Prostate gland (tissue), 2 donors: ENCODE results near the gene SORT1. TPM values are rescaled to one million over a fixed set of nuclear protein-coding genes. Genes with fewer than 3 reads are reported as not detected.
"Not testable (repeated sequence)": the region's sequence is repeated elsewhere in the genome, so short reads cannot be mapped to it uniquely, and the experiment has no call there.

Source experiments
- DNase-seq: peaks from one replicate; pipeline ENCODE4 v3.0.0-alpha.2; 2019; ENCODE audit warnings: low spot score
- H3K27ac ChIP-seq, 2 donors: fragments of 200-600 bp; sonication (generic); 2 replicates each; pipeline ENCODE4 v1.5.1; 2017 to 2019
- H3K27me3 ChIP-seq: fragments of 200-600 bp; sonication (generic); replicated peaks from 2 replicates; pipeline ENCODE4 v1.5.1; 2019; ENCODE audit not compliant: insufficient read depth
- H3K36me3 ChIP-seq, 2 donors: fragments of 200-600 bp; sonication (generic); 1 replicate in 1 of 2; 2 replicates in 1 of 2; pipeline versions ENCODE4 v1.5.1 to v1.8.1; 2017 to 2019
- H3K4me1 ChIP-seq: fragments of 200-600 bp; sonication (generic); replicated peaks from 2 replicates; pipeline ENCODE4 v1.5.1; 2019
- H3K4me3 ChIP-seq, 2 donors: fragments of 200-600 bp; sonication (generic); 2 replicates each; pipeline ENCODE4 v1.5.1; 2017 to 2019
- H3K9me3 ChIP-seq: fragments of 200-600 bp; sonication (generic); 2 replicates; pipeline ENCODE4 v1.5.1; 2017
- POLR2A ChIP-seq: fragments of 450-650 bp; IDR thresholded peaks from one replicate; pipeline ENCODE4 v1.6.1; 2016; ENCODE audit warnings: antibody characterized with exemption, mild to moderate bottlenecking
- POLR2AphosphoS5 ChIP-seq: sonication (generic); formaldehyde crosslinking; IDR thresholded peaks from one replicate; pipeline ENCODE4 v1.6.1; 2017; ENCODE audit warnings: antibody characterized with exemption
- WGBS: methylation state at CpG from one replicate; pipeline ENCODE4 v1.1.5; 2018; 5-methylcytosine and 5-hydroxymethylcytosine counted together
- intact Hi-C: fragments of 100-400 bp; cut with DNase I; formaldehyde crosslinking; loops from one replicate; pipeline ENCODE4 v1.14.2; 2022
- total RNA-seq, 2 donors: library from RNA; depleted of rRNA; stranded (reverse); fragments of >200 nt; gene quantifications; one replicate each; pipeline ENCODE4 v1.1.0, GENCODE V29; 2016
- TF ChIP-seq, protein P1 (sequence below), 4 experiments: fragments of 200-600 bp in 2 of 4; fragments of 450-650 bp in 2 of 4; sonication (generic) in 2 of 4; IDR thresholded peaks; 1 replicate in 3 of 4; 2 replicates in 1 of 4; pipeline ENCODE4 v1.5.1; 2016 to 2019; ENCODE audit warnings: antibody characterized with exemption in 4 of 4, mild to moderate bottlenecking in 2 of 4, moderate library complexity in 2 of 4

SORT1 gene
- total RNA-seq, 2 donors from 2014 or later, result 34.0 to 164 TPM

- H3K27ac ChIP-seq, result no peak overlapping the region
- intact Hi-C loops, result no loop called here
- H3K36me3 ChIP-seq, result no peaks in the 10 kb centered on the region
- no peak for TF ChIP-seq POLR2A
- TF ChIP-seq POLR2AphosphoS5, result no peak
- TF ChIP-seq, protein P1, sequence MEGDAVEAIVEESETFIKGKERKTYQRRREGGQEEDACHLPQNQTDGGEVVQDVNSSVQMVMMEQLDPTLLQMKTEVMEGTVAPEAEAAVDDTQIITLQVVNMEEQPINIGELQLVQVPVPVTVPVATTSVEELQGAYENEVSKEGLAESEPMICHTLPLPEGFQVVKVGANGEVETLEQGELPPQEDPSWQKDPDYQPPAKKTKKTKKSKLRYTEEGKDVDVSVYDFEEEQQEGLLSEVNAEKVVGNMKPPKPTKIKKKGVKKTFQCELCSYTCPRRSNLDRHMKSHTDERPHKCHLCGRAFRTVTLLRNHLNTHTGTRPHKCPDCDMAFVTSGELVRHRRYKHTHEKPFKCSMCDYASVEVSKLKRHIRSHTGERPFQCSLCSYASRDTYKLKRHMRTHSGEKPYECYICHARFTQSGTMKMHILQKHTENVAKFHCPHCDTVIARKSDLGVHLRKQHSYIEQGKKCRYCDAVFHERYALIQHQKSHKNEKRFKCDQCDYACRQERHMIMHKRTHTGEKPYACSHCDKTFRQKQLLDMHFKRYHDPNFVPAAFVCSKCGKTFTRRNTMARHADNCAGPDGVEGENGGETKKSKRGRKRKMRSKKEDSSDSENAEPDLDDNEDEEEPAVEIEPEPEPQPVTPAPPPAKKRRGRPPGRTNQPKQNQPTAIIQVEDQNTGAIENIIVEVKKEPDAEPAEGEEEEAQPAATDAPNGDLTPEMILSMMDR (IDR thresholded peaks at IDR 0.05), result no peak
- H3K9me3 ChIP-seq, result no peaks in the 10 kb centered on the region
- no peak for DNase-seq
- 96% methylated on average over 3 of the region's 3 CpGs for WGBS
- H3K4me3 ChIP-seq, result no peak overlapping the region
- no peaks in the 10 kb centered on the region for H3K4me1 ChIP-seq
- H3K27me3 ChIP-seq, result no peaks in the 10 kb centered on the region
These were observed 17.8 kb downstream of the SORT1 start for GRCh38 chr1:109379907-109380306.

- Histone ChIP-seq H3K4me3 (no peak overlapping the region), H3K36me3 (no peaks in the 10 kb centered on the region), H3K27ac (no peak overlapping the region), H3K4me1 (no peaks in the 10 kb centered on the region), H3K9me3 (no peaks in the 10 kb centered on the region), H3K27me3 (no peaks in the 10 kb centered on the region)
- no peak for DNase-seq
- 82% methylated on average over 3 of the region's 3 CpGs for WGBS
- intact Hi-C loops, result no loop called here
- TF ChIP-seq POLR2A (no peak), POLR2AphosphoS5 (no peak)
- TF ChIP-seq, protein P1 (IDR thresholded peaks at IDR 0.05), result no peak
These were observed 18.3 kb downstream of the SORT1 start for GRCh38 chr1:109379422-109379821.

- no peaks in the 10 kb centered on the region for H3K9me3 ChIP-seq
- no peaks in the 10 kb centered on the region for H3K4me1 ChIP-seq
- intact Hi-C loops, result no loop called here
- WGBS, result 82% methylated on average over 4 of the region's 4 CpGs
- H3K4me3 ChIP-seq, result no peak overlapping the region
- no peak for DNase-seq
- no peaks in the 10 kb centered on the region for H3K27me3 ChIP-seq
- H3K36me3 ChIP-seq, result no peaks in the 10 kb centered on the region
- H3K27ac ChIP-seq, result no peak overlapping the region
- TF ChIP-seq POLR2A (no peak), POLR2AphosphoS5 (no peak)
- TF ChIP-seq, protein P1 (IDR thresholded peaks at IDR 0.05), result no peak
These were observed 20.0 kb downstream of the SORT1 start for GRCh38 chr1:109377698-109378097.

DNA sequence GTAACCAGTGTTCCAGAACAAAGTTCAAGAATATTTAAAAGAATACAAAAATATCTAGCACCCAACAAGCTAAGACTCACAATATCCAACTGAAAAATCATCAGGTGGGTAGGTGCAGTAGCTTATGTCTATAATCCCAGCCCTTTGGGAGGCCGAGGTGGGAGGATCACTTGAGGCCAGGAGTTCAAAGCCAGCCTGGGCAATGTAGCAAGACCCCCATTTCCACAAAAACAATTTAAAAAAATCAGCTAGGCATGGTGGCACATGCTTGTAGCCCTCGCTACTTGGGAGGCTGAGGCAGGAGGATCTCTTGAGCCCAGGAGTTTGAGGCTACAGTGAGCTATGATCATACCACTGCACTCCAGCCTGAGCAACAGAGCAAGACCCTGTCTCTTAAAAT lies 24.0 kb downstream of the SORT1 start:
- intact Hi-C loops, H3K27me3 ChIP-seq, H3K9me3 ChIP-seq, H3K27ac ChIP-seq, H3K36me3 ChIP-seq, H3K4me3 ChIP-seq, DNase-seq, H3K4me1 ChIP-seq: not testable (repeated sequence)
- 92% methylated on average over 2 of the region's 2 CpGs for WGBS

DNA sequence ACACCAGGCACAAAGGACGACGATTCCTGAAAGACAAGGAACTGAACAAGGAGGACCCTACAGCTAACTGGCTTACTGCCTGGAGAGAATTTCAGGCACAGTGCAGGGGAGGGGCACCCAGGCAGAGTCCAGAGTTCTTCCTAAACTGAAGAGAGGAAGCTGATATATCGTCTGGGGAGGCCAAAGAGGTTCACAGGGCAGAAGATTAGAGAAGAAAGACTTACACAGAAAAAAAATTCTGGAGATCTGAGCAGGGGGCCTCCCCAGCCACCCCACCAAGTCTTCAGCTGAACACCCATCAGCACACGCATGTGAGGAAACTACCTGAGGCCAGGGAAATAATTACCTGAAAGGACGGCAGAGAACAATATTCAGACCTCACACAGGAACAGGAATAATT lies 24.6 kb downstream of the SORT1 start:
- WGBS, result 61% methylated on average over 5 of the region's 5 CpGs

More for the DNA sequence above, 24.6 kb downstream of the SORT1 start:
- TF ChIP-seq POLR2A (no peak), POLR2AphosphoS5 (no peak)
- TF ChIP-seq, protein P1 (IDR thresholded peaks at IDR 0.05), result no peak
- intact Hi-C loops, result no loop called here
- Histone ChIP-seq H3K4me3 (no peak overlapping the region), H3K27ac (no peak overlapping the region), H3K36me3 (no peaks in the 10 kb centered on the region), H3K27me3 (no peaks in the 10 kb centered on the region), H3K9me3 (no peaks in the 10 kb centered on the region), H3K4me1 (no peaks in the 10 kb centered on the region)
- DNase-seq, result no peak
